ENCODE data around the gene CCND2. TPM values are rescaled to one million over a fixed set of nuclear protein-coding genes. Genes with fewer than 3 reads are reported as not detected.

Gene CCND2
- total and polyA plus RNA-seq, 4 donors, result 0.50 to 16.5 (median 3.0) TPM

DNA sequence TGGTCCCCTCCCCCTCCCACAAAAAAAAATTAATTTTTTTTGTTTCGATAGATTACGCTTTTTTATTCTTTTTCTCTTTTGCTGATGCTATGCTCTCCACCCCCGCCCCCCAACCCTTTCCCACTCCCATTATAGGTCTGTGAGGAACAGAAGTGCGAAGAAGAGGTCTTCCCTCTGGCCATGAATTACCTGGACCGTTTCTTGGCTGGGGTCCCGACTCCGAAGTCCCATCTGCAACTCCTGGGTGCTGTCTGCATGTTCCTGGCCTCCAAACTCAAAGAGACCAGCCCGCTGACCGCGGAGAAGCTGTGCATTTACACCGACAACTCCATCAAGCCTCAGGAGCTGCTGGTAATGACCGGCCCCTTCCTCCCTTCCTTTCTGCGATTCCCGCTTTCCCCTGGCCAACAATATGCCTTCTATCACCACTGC, 2.3 kb downstream of the CCND2 start:
- Histone ChIP-seq H3K4me3 (ENCODE audit: low read depth in 1 of 3, low read length in 3 of 3) (peak overlapping the region in 1 of 3 donors; percentile 45), H3K9ac (ENCODE audit: low read depth in 1 of 2, low read length in 2 of 2) (no peak overlapping the region), H3K4me1 (ENCODE audit: control insufficient read depth in 4 of 4, insufficient read depth in 4 of 4, low read length in 3 of 4) (peaks cover 25 to 51% (median 34%) of the 10 kb centered on the region in 4 donors), H3K9me3 (ENCODE audit: control insufficient read depth in 4 of 4, low read length in 3 of 4) (no peaks in the 10 kb centered on the region), H3K27me3 (ENCODE audit: control insufficient read depth in 4 of 4, insufficient read depth in 4 of 4, low read length in 3 of 4) (peaks cover 2 to 6% (median 4%) of the 10 kb centered on the region in 4 donors), H3K36me3 (ENCODE audit: control insufficient read depth in 4 of 4, insufficient read depth in 3 of 4, low read depth in 1 of 4, low read length in 3 of 4) (no peaks in the 10 kb centered on the region), H3K27ac (ENCODE audit: low read depth in 1 of 2, low read length in 2 of 2) (no peak overlapping the region)
- WGBS, result 35% methylated on average over 14 of the region's 14 CpGs
- TF ChIP-seq JUND (IDR thresholded peaks at IDR 0.05) (no peak), RXRA (IDR thresholded peaks at IDR 0.05) (no peak)
- no peak for DNase-seq (ENCODE audit: low spot score)

DNA sequence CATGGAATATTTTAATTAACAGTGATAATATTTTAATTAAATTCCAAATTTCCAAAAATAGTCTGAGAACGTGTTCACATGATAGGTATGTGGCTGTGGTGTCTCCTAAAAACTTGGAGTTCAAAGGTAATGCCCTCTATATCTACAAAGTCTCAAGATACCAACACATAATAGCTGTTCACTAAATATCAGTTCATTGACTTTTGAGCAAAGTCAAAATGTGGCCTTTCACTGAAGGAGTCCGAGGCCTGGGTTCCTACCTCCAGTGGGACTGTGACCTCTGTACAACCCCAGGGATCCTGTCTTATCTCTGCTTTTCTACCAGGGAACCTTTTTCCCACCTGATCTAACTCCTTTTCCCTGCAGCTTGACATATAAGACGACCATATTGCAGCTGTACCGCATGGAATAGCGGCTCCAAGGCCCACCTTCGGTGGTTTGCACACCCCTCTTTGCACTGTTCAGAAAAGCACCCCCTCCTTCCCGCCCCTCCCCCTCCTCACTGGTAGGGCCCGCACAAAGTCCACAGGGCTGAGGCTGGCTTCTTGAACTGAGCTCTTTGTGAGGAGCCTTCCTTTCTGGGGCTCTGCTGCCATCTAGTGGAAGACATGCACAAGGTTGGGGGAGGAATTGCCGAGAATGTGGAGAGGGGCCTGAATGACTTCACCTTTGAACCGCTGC, 3.1 kb downstream of the CCND2 start:
- Histone ChIP-seq H3K27me3 (ENCODE audit: control insufficient read depth in 4 of 4, insufficient read depth in 4 of 4, low read length in 3 of 4) (peaks cover 2 to 5% (median 3%) of the 10 kb centered on the region in 4 donors), H3K4me3 (ENCODE audit: low read depth in 1 of 3, low read length in 3 of 3) (no peak overlapping the region), H3K4me1 (ENCODE audit: control insufficient read depth in 4 of 4, insufficient read depth in 4 of 4, low read length in 3 of 4) (peaks cover 21 to 43% (median 29%) of the 10 kb centered on the region in 4 donors), H3K27ac (ENCODE audit: low read depth in 1 of 2, low read length in 2 of 2) (no peak overlapping the region), H3K9ac (ENCODE audit: low read depth in 1 of 2, low read length in 2 of 2) (no peak overlapping the region), H3K36me3 (ENCODE audit: control insufficient read depth in 4 of 4, insufficient read depth in 3 of 4, low read depth in 1 of 4, low read length in 3 of 4) (no peaks in the 10 kb centered on the region), H3K9me3 (ENCODE audit: control insufficient read depth in 4 of 4, low read length in 3 of 4) (no peaks in the 10 kb centered on the region)
- DNase-seq (ENCODE audit: low spot score), result peak; percentile 75
- peak; percentile 93 to 96 for TF ChIP-seq RAD21 (IDR thresholded peaks at IDR 0.05)
- no peak for TF ChIP-seq EGR1 (IDR thresholded peaks at IDR 0.05; ENCODE audit: low read depth in 2 of 2)
- peak in 1 of 2 donors; percentile 22 for TF ChIP-seq JUND (IDR thresholded peaks at IDR 0.05)
- TF ChIP-seq, protein P1, sequence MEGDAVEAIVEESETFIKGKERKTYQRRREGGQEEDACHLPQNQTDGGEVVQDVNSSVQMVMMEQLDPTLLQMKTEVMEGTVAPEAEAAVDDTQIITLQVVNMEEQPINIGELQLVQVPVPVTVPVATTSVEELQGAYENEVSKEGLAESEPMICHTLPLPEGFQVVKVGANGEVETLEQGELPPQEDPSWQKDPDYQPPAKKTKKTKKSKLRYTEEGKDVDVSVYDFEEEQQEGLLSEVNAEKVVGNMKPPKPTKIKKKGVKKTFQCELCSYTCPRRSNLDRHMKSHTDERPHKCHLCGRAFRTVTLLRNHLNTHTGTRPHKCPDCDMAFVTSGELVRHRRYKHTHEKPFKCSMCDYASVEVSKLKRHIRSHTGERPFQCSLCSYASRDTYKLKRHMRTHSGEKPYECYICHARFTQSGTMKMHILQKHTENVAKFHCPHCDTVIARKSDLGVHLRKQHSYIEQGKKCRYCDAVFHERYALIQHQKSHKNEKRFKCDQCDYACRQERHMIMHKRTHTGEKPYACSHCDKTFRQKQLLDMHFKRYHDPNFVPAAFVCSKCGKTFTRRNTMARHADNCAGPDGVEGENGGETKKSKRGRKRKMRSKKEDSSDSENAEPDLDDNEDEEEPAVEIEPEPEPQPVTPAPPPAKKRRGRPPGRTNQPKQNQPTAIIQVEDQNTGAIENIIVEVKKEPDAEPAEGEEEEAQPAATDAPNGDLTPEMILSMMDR (IDR thresholded peaks at IDR 0.05; ENCODE audit: low read depth, low read length, missing input control), result peak; percentile 86
- TF ChIP-seq FOXA1 (IDR thresholded peaks at IDR 0.05), result no peak
- TF ChIP-seq FOXA2 (IDR thresholded peaks at IDR 0.05), result no peak
- TF ChIP-seq GABPA (IDR thresholded peaks at IDR 0.05 in 1 of 2, conservative IDR thresholded peaks at IDR 0.05 in 1 of 2), result no peak
- TF ChIP-seq TAF1 (conservative IDR thresholded peaks at IDR 0.05), result no peak
- TF ChIP-seq ATF3 (IDR thresholded peaks at IDR 0.05), result no peak
- no peak for TF ChIP-seq RXRA (IDR thresholded peaks at IDR 0.05)
- no peak for TF ChIP-seq YY1 (IDR thresholded peaks at IDR 0.05)
- TF ChIP-seq, protein P2, sequence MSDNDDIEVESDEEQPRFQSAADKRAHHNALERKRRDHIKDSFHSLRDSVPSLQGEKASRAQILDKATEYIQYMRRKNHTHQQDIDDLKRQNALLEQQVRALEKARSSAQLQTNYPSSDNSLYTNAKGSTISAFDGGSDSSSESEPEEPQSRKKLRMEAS (IDR thresholded peaks at IDR 0.05), result no peak
- no peak for TF ChIP-seq NR2F2 (IDR thresholded peaks at IDR 0.05)
- TF ChIP-seq ZBTB33 (IDR thresholded peaks at IDR 0.05), result no peak
- TF ChIP-seq HNF4G (IDR thresholded peaks at IDR 0.05), result peak; percentile 74
- peak; percentile 68 to 83 for TF ChIP-seq HNF4A (conservative IDR thresholded peaks at IDR 0.05)
- TF ChIP-seq SP1 (IDR thresholded peaks at IDR 0.05), result no peak
- no peak for TF ChIP-seq REST (IDR thresholded peaks at IDR 0.05)
- 6% methylated on average over 10 of the region's 10 CpGs for WGBS
